Activated T-helper 17 cell treated with anti-CD3 and anti-CD28 coated beads, Interleukin-2, amount 50 U/mL, for 72 hours (primary cell): ENCODE data around the gene MEX3A. TPM values are rescaled to one million over a fixed set of nuclear protein-coding genes. Genes with fewer than 3 reads are reported as not detected.
"Not testable (repeated sequence)": the region's sequence is repeated elsewhere in the genome, so short reads cannot be mapped to it uniquely, and the experiment has no call there.

Source experiments
- ATAC-seq: fragments of 150-1000 bp; cut with Tn5 transposase; replicated peaks from 2 replicates; pipeline ENCODE4 v1.10.0; 2021; ENCODE audit warnings: mild to moderate bottlenecking, moderate library complexity
- H3K27ac Mint-ChIP-seq: one replicate; pipeline ENCODE4 v1.8.0; 2022; ENCODE audit warnings: mixed read lengths
- H3K27me3 Mint-ChIP-seq: one replicate; pipeline ENCODE4 v1.8.0; 2022; ENCODE audit warnings: mixed read lengths
- H3K36me3 Mint-ChIP-seq: one replicate; pipeline ENCODE4 v1.8.0; 2022; ENCODE audit warnings: low read depth, mild to moderate bottlenecking, mixed read lengths
- H3K4me1 Mint-ChIP-seq: one replicate; pipeline ENCODE4 v1.8.0; 2022; ENCODE audit warnings: mixed read lengths
- H3K4me3 Mint-ChIP-seq: one replicate; pipeline ENCODE4 v1.8.0; 2022; ENCODE audit warnings: mild to moderate bottlenecking, mixed read lengths
- H3K9me3 Mint-ChIP-seq: one replicate; pipeline ENCODE4 v1.8.0; 2022; ENCODE audit warnings: mixed read lengths
- total RNA-seq, 2 donors: library from RNA; stranded (reverse); gene quantifications; one replicate each; pipeline ENCODE4 v1.2.3, GENCODE V29; 2022

MEX3A gene
- total RNA-seq, 2 donors from 2014 or later: 0.15 to 0.21 TPM

GRCh38 chr1:156052862-156053767 lies 29.1 kb downstream of the MEX3A start:
- Mint-ChIP-seq H3K4me3 (peak overlapping the region; percentile 98), H3K36me3 (peaks cover 47% of the 10 kb centered on the region), H3K9me3 (no peaks in the 10 kb centered on the region), H3K27me3 (no peaks in the 10 kb centered on the region), H3K27ac (peak overlapping the region; percentile 94), H3K4me1 (peaks cover 14% of the 10 kb centered on the region)
- peak; percentile 32 for ATAC-seq

- no peak for ATAC-seq
- Mint-ChIP-seq H3K27ac (no peak overlapping the region), H3K4me3 (peak overlapping the region; percentile 12), H3K9me3 (no peaks in the 10 kb centered on the region), H3K36me3 (peaks cover 46% of the 10 kb centered on the region), H3K27me3 (no peaks in the 10 kb centered on the region), H3K4me1 (peaks cover 11% of the 10 kb centered on the region)
These were observed 31.1 kb downstream of the MEX3A start for GRCh38 chr1:156051011-156051725.

GRCh38 chr1:156050376-156050775 lies 31.9 kb downstream of the MEX3A start:
- H3K27ac Mint-ChIP-seq: no peak overlapping the region
- no peaks in the 10 kb centered on the region for H3K9me3 Mint-ChIP-seq
- no peak overlapping the region for H3K4me3 Mint-ChIP-seq
- ATAC-seq: no peak
- no peaks in the 10 kb centered on the region for H3K27me3 Mint-ChIP-seq
- H3K36me3 Mint-ChIP-seq: peaks cover 39% of the 10 kb centered on the region
- H3K4me1 Mint-ChIP-seq: peaks cover 11% of the 10 kb centered on the region

GRCh38 chr1:156048663-156049258 lies 33.5 kb downstream of the MEX3A start:
- no peak overlapping the region for H3K4me3 Mint-ChIP-seq
- no peaks in the 10 kb centered on the region for H3K9me3 Mint-ChIP-seq
- no peak for ATAC-seq
- H3K27ac Mint-ChIP-seq: no peak overlapping the region
- peaks cover 38% of the 10 kb centered on the region for H3K36me3 Mint-ChIP-seq
- H3K4me1 Mint-ChIP-seq: peaks cover 15% of the 10 kb centered on the region
- H3K27me3 Mint-ChIP-seq: no peaks in the 10 kb centered on the region

GRCh38 chr1:156045076-156045475 lies 37.2 kb downstream of the MEX3A start:
- Mint-ChIP-seq H3K27me3 (no peaks in the 10 kb centered on the region), H3K9me3 (no peaks in the 10 kb centered on the region), H3K36me3 (peaks cover 63% of the 10 kb centered on the region), H3K27ac (peak overlapping the region; percentile 60), H3K4me1 (peaks cover 6% of the 10 kb centered on the region), H3K4me3 (peak overlapping the region; percentile 17)
- ATAC-seq: peak; percentile 68

GRCh38 chr1:156042828-156043227 lies 39.4 kb downstream of the MEX3A start:
- Mint-ChIP-seq H3K27me3 (no peaks in the 10 kb centered on the region), H3K4me1 (peaks cover 6% of the 10 kb centered on the region), H3K4me3 (no peak overlapping the region), H3K36me3 (peaks cover 58% of the 10 kb centered on the region), H3K27ac (no peak overlapping the region), H3K9me3 (no peaks in the 10 kb centered on the region)
- no peak for ATAC-seq

GRCh38 chr1:156034991-156035390 lies 47.3 kb downstream of the MEX3A start:
- H3K4me3 Mint-ChIP-seq, H3K27me3 Mint-ChIP-seq: not testable (repeated sequence)

GRCh38 chr1:156033011-156033410 lies 49.3 kb downstream of the MEX3A start:
- H3K4me3 Mint-ChIP-seq: no peak overlapping the region
- no peak overlapping the region for H3K27ac Mint-ChIP-seq
- no peak for ATAC-seq
- no peaks in the 10 kb centered on the region for H3K27me3 Mint-ChIP-seq
- H3K36me3 Mint-ChIP-seq: peaks cover 22% of the 10 kb centered on the region
- no peaks in the 10 kb centered on the region for H3K4me1 Mint-ChIP-seq
- no peaks in the 10 kb centered on the region for H3K9me3 Mint-ChIP-seq

More at GRCh38 chr1:156034991-156035390, 47.3 kb downstream of the MEX3A start:
- not testable (repeated sequence) for ATAC-seq, H3K9me3 Mint-ChIP-seq, H3K4me1 Mint-ChIP-seq, H3K27ac Mint-ChIP-seq
- peaks cover 37% of the 10 kb centered on the region for H3K36me3 Mint-ChIP-seq

- Mint-ChIP-seq H3K4me3 (no peak overlapping the region), H3K9me3 (no peaks in the 10 kb centered on the region), H3K27ac (no peak overlapping the region), H3K27me3 (no peaks in the 10 kb centered on the region), H3K36me3 (no peaks in the 10 kb centered on the region), H3K4me1 (peaks cover 9% of the 10 kb centered on the region)
- peak; percentile 73 for ATAC-seq
These were observed 55.7 kb downstream of the MEX3A start for GRCh38 chr1:156026588-156026987.

- Mint-ChIP-seq H3K4me1 (peaks cover 9% of the 10 kb centered on the region), H3K4me3 (no peak overlapping the region), H3K36me3 (peaks cover 1% of the 10 kb centered on the region), H3K27ac (no peak overlapping the region), H3K27me3 (no peaks in the 10 kb centered on the region), H3K9me3 (no peaks in the 10 kb centered on the region)
- ATAC-seq: peak; percentile 87
These were observed 56.4 kb downstream of the MEX3A start for GRCh38 chr1:156025876-156026275.

- peaks cover 15% of the 10 kb centered on the region for H3K4me1 Mint-ChIP-seq
These were observed 57.5 kb downstream of the MEX3A start for GRCh38 chr1:156024801-156025200.

More at GRCh38 chr1:156024801-156025200, 57.5 kb downstream of the MEX3A start:
- peaks cover 12% of the 10 kb centered on the region for H3K36me3 Mint-ChIP-seq
- H3K27me3 Mint-ChIP-seq: no peaks in the 10 kb centered on the region
- H3K9me3 Mint-ChIP-seq: no peaks in the 10 kb centered on the region
- H3K4me3 Mint-ChIP-seq: no peak overlapping the region
- ATAC-seq: no peak
- H3K27ac Mint-ChIP-seq: no peak overlapping the region

Other genes starting within 250 kb of the MEX3A start
- gene GON4L, start 225.3 kb downstream of the MEX3A start, total RNA-seq: 10 to 100 TPM; 62.7 to 65.0 TPM
- 10 to 100 TPM; 36.7 to 61.9 TPM for gene SYT11, start 222.9 kb downstream of the MEX3A start, total RNA-seq
- gene RIT1, start 171.1 kb downstream of the MEX3A start, total RNA-seq: 10 to 100 TPM; 28.1 to 79.8 TPM
- 100 to 1,000 TPM in 1 of 2 donors, 10 to 100 TPM in 1; 67.5 to 109 TPM for gene KHDC4, start 148.1 kb downstream of the MEX3A start, total RNA-seq
- not detected for gene RXFP4, start 140.8 kb downstream of the MEX3A start, total RNA-seq
- gene ARHGEF2, start 103.9 kb downstream of the MEX3A start, total RNA-seq: 100 to 1,000 TPM; 108 to 205 TPM
- gene SSR2, start 61.5 kb downstream of the MEX3A start, total RNA-seq: 100 to 1,000 TPM; 194 to 208 TPM
- 10 to 100 TPM; 31.9 to 36.7 TPM for gene UBQLN4, start 28.7 kb downstream of the MEX3A start, total RNA-seq
- 10 to 100 TPM; 39.9 to 55.6 TPM for gene LAMTOR2, start 27.7 kb downstream of the MEX3A start, total RNA-seq
- 1 to 10 TPM in 1 of 2 donors, under 1 TPM in 1; 0.43 to 1.2 TPM for gene RAB25, start 21.3 kb downstream of the MEX3A start, total RNA-seq
- 100 to 1,000 TPM; 150 to 338 TPM for gene LMNA, start 32.2 kb upstream of the MEX3A start, total RNA-seq
- 10 to 100 TPM in 1 of 2 donors, 1 to 10 TPM in 1; 1.8 to 17.6 TPM for gene SEMA4A, start 71.1 kb upstream of the MEX3A start, total RNA-seq
- gene SLC25A44, start 111.6 kb upstream of the MEX3A start, total RNA-seq: 10 to 100 TPM; 23.5 to 38.1 TPM
- gene PMF1, start 130.5 kb upstream of the MEX3A start, total RNA-seq: 10 to 100 TPM; 85.6 to 87.3 TPM
- 1 to 10 TPM; 3.2 to 6.8 TPM for gene BGLAP, start 159.7 kb upstream of the MEX3A start, total RNA-seq
- 10 to 100 TPM in 1 of 2 donors, 1 to 10 TPM in 1; 8.0 to 10.9 TPM for gene PAQR6, start 165.6 kb upstream of the MEX3A start, total RNA-seq
- 10 to 100 TPM; 75.7 to 93.7 TPM for gene SMG5, start 200.4 kb upstream of the MEX3A start, total RNA-seq
- 10 to 100 TPM; 13.7 to 14.5 TPM for gene TMEM79, start 201.9 kb upstream of the MEX3A start, total RNA-seq
- 10 to 100 TPM; 18.3 to 19.1 TPM for gene GLMP, start 213.2 kb upstream of the MEX3A start, total RNA-seq
- gene VHLL, start 216.8 kb upstream of the MEX3A start, total RNA-seq: under 1 TPM; 0.42 to 0.52 TPM